Prostate gland (tissue), 2 donors: ENCODE results near the gene CLCNKA. TPM values are rescaled to one million over a fixed set of nuclear protein-coding genes. Genes with fewer than 3 reads are reported as not detected.
"Not testable (repeated sequence)": the region's sequence is repeated elsewhere in the genome, so short reads cannot be mapped to it uniquely, and the experiment has no call there.

Source experiments
- DNase-seq: peaks from one replicate; pipeline ENCODE4 v3.0.0-alpha.2; 2019; ENCODE audit warnings: low spot score
- H3K27ac ChIP-seq, 2 donors: fragments of 200-600 bp; sonication (generic); 2 replicates each; pipeline ENCODE4 v1.5.1; 2017 to 2019
- H3K27me3 ChIP-seq: fragments of 200-600 bp; sonication (generic); replicated peaks from 2 replicates; pipeline ENCODE4 v1.5.1; 2019; ENCODE audit not compliant: insufficient read depth
- H3K36me3 ChIP-seq, 2 donors: fragments of 200-600 bp; sonication (generic); 1 replicate in 1 of 2; 2 replicates in 1 of 2; pipeline versions ENCODE4 v1.5.1 to v1.8.1; 2017 to 2019
- H3K4me1 ChIP-seq: fragments of 200-600 bp; sonication (generic); replicated peaks from 2 replicates; pipeline ENCODE4 v1.5.1; 2019
- H3K4me3 ChIP-seq, 2 donors: fragments of 200-600 bp; sonication (generic); 2 replicates each; pipeline ENCODE4 v1.5.1; 2017 to 2019
- H3K9me3 ChIP-seq: fragments of 200-600 bp; sonication (generic); 2 replicates; pipeline ENCODE4 v1.5.1; 2017
- CTCF ChIP-seq, 4 experiments: fragments of 200-600 bp in 2 of 4; fragments of 450-650 bp in 2 of 4; sonication (generic) in 2 of 4; IDR thresholded peaks; 1 replicate in 3 of 4; 2 replicates in 1 of 4; pipeline ENCODE4 v1.5.1; 2016 to 2019; ENCODE audit warnings: antibody characterized with exemption in 4 of 4, mild to moderate bottlenecking in 2 of 4, moderate library complexity in 2 of 4
- POLR2A ChIP-seq: fragments of 450-650 bp; IDR thresholded peaks from one replicate; pipeline ENCODE4 v1.6.1; 2016; ENCODE audit warnings: antibody characterized with exemption, mild to moderate bottlenecking
- POLR2AphosphoS5 ChIP-seq: sonication (generic); formaldehyde crosslinking; IDR thresholded peaks from one replicate; pipeline ENCODE4 v1.6.1; 2017; ENCODE audit warnings: antibody characterized with exemption
- WGBS: methylation state at CpG from one replicate; pipeline ENCODE4 v1.1.5; 2018; 5-methylcytosine and 5-hydroxymethylcytosine counted together
- intact Hi-C: fragments of 100-400 bp; cut with DNase I; formaldehyde crosslinking; loops from one replicate; pipeline ENCODE4 v1.14.2; 2022
- total RNA-seq, 2 donors: library from RNA; depleted of rRNA; stranded (reverse); fragments of >200 nt; gene quantifications; one replicate each; pipeline ENCODE4 v1.1.0, GENCODE V29; 2016

Gene CLCNKA
- total RNA-seq, 2 donors from 2014 or later: 0.41 to 2.1 TPM

DNA sequence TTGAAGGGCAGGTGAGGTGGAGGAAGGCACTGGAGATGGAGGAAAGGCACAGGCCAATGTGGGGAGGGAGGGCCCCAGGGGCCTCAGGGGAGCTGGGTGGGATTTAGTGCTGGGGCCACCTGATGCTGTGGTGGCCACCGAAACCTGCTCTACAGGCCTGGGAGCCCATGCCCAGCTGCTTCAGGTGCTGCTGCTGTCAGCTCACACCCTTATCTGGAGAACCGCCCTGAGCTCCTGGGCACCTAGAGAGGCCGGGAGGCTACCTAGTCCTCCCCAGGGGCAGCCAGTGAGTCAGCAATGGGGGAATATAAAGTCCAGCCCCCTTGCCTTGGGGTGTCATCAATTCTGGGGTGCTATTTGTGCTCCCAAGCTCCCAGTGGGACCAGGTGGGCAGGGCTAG lies 39.4 kb downstream of the CLCNKA start:
- Histone ChIP-seq H3K36me3 (no peaks in the 10 kb centered on the region), H3K4me1 (no peaks in the 10 kb centered on the region), H3K27me3 (no peaks in the 10 kb centered on the region), H3K9me3 (no peaks in the 10 kb centered on the region), H3K27ac (no peak overlapping the region), H3K4me3 (no peak overlapping the region)
- DNase-seq: no peak
- TF ChIP-seq POLR2A: no peak
- no peak for TF ChIP-seq CTCF (IDR thresholded peaks at IDR 0.05)
- no peak for TF ChIP-seq POLR2AphosphoS5
- intact Hi-C loops: no loop called here
- WGBS: 70% methylated on average over 3 of the region's 3 CpGs

DNA sequence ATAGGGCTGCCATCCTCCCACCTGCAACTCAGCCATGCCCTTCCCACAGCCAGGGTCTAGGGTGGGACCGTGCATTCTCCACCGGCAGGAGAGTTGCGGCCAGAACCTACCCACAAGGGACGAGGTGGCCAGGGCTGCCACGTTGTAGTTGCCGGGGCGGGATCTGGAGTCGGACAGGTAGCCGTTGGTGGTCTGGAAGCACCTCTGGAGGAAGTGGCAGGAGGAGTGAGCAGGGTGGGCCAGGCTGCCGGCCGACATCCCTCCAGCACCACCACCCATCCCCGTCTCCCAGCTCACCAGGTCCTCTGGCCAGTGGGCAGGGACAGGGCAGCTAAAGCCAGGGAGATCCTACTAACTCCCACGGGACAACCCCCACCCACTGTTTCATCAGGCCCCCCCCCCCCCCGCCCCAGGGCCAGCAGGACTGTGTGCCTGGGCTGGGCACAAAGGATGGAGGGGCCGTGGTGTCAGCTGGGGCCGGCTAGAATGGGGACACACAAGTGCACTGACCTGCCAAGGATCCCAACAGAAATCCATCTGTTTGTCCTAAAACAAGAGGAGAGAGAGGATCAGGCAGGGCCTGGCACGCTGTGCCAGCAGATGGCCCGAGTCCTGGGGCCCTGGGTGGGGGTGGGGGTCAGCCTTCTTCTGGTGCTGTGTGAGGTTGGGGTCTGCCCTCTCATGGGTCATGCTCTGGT lies 40.3 kb downstream of the CLCNKA start:
- H3K4me1 ChIP-seq: not testable (repeated sequence)
- 78% methylated on average over 14 of the region's 18 CpGs for WGBS

DNA sequence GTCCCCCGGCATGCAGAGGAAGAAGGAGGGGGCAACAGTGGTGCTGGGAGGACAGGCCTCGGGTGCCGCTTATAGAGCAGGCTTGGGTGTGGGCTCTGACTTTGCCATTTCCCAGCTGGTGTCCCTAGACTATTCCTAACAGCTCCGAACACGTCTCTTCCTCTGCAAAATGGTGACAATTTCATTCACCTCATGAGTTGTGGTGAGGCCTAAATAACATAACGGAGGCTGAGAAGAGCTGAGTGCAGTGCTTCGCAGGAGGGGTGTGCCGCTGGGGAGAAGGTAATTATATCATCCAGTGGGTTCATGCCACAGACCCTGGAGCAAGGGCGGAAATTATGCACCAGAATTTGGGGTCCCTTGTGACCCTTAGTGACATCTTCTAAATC lies 40.8 kb downstream of the CLCNKA start:
- H3K9me3 ChIP-seq, H3K36me3 ChIP-seq, H3K4me3 ChIP-seq, DNase-seq, H3K27me3 ChIP-seq, H3K27ac ChIP-seq, intact Hi-C loops, H3K4me1 ChIP-seq: not testable (repeated sequence)
- WGBS: 92% methylated on average over 9 of the region's 9 CpGs

More for the DNA sequence above, 40.3 kb downstream of the CLCNKA start:
- H3K4me3 ChIP-seq, H3K36me3 ChIP-seq, DNase-seq, H3K27ac ChIP-seq, intact Hi-C loops, H3K9me3 ChIP-seq, H3K27me3 ChIP-seq: not testable (repeated sequence)

DNA sequence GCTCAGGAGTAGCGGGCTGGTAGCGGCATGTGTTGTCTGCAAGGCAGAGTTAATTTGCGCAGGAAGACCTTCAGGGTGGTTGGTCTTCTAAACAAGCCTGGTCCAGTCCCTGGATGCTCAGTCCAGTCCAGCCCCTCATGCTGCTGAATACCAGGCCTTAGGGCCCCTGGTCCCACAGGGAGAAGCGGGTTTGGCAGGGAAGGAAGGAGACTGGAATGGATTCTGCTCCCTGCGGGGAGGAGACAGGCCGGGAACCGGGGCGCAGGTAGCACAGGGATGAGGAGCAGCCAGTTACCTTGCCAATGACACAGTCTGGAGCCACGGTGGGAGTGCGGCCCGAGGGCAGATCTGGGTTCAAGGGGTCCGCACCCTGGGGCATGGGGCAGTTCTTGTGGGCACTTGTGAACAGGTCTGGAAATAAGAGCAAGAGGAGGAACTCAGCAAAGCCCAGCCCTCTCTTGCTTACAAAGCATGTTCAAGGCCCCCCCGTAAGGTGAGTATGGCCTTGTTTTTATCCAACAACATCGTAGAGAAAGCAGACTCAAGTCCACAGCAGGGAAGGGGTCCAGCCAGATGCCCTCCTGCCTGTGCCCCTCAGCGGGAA lies 41.5 kb downstream of the CLCNKA start:
- H3K4me1 ChIP-seq: no peaks in the 10 kb centered on the region
- no peak overlapping the region for H3K27ac ChIP-seq
- no peaks in the 10 kb centered on the region for H3K36me3 ChIP-seq
- 94% methylated on average over 15 of the region's 15 CpGs for WGBS
- intact Hi-C loops: no loop called here
- DNase-seq: no peak
- TF ChIP-seq POLR2A: no peak
- TF ChIP-seq CTCF (IDR thresholded peaks at IDR 0.05): no peak
- TF ChIP-seq POLR2AphosphoS5: no peak
- H3K4me3 ChIP-seq: no peak overlapping the region
- H3K27me3 ChIP-seq: no peaks in the 10 kb centered on the region
- no peaks in the 10 kb centered on the region for H3K9me3 ChIP-seq

DNA sequence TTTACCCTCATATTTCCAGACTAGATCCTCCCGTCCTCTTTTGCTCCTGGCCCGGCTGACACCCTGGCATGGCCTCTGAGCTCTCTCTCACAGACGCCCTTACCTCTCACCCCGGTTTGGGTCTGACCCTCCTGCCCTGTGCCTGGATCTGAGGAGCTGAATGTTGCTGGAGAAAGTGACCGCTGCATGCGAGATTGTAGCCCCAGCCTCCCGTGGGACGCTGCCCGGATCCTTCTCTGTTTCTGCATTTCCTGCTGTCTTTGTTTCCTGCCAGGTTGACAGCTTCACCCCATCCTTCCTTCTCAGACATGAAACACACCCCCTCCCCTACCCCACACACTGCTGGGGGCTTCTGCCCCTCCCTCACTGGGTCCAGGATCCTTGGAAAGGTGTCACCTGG lies 42.1 kb downstream of the CLCNKA start:
- Histone ChIP-seq H3K27ac (no peak overlapping the region), H3K4me1 (no peaks in the 10 kb centered on the region), H3K27me3 (no peaks in the 10 kb centered on the region), H3K9me3 (no peaks in the 10 kb centered on the region), H3K36me3 (no peaks in the 10 kb centered on the region), H3K4me3 (no peak overlapping the region)
- no peak for DNase-seq
- intact Hi-C loops: no loop called here
- TF ChIP-seq POLR2A: no peak
- no peak for TF ChIP-seq CTCF (IDR thresholded peaks at IDR 0.05)
- 75% methylated on average over 9 of the region's 9 CpGs for WGBS

DNA sequence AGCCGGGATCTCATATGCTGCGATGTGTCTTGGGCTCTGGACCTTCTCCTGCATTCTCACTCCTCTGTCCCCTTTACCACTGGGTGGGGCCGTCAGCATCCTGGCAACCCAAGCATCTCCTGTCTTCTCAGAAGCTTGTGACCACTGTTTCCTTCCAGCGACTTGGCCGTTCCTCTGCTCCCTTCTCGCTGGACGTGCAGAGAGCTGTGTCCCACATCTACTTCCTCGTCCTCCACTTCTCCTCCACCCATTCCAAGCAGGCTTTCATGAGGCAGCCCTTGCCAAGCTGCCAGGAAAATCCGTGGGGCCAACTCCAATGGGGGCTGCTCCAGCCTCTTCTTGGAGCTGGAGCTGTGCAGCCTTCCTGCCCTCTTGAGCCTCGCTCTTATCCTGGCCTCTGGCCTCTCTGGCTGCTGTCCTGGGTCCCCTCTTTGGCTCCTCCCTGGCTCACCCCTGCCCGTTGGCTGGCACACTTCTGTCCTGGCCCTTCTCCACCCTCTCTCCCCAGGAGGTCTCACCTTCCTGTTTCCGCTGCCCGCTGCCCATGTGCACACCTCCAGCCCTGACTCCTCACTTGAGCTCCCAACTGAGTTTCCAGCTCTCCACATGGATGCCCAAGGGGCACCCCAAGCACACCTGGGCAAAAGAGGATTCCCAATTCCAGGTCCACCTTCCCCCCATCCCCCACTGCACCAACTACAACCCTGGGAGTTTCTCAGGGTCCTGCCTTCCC lies 42.9 kb downstream of the CLCNKA start:
- no peak overlapping the region for H3K27ac ChIP-seq
- intact Hi-C loops: no loop called here
- H3K4me3 ChIP-seq: no peak overlapping the region
- H3K27me3 ChIP-seq: no peaks in the 10 kb centered on the region
- TF ChIP-seq CTCF (IDR thresholded peaks at IDR 0.05) (no peak), POLR2AphosphoS5 (no peak), POLR2A (no peak)
- no peaks in the 10 kb centered on the region for H3K9me3 ChIP-seq
- no peaks in the 10 kb centered on the region for H3K4me1 ChIP-seq
- no peak for DNase-seq
- 53% methylated on average over 13 of the region's 13 CpGs for WGBS
- no peaks in the 10 kb centered on the region for H3K36me3 ChIP-seq
